KMS-11 (cell line): ENCODE measurements around the gene EPHB1.

Source experiments
- H2AFZ ChIP-seq: fragments of 200-600 bp; sonication (generic); 2 replicates; pipeline ENCODE4 v1.6.1; 2016; ENCODE audit warnings: antibody characterized with exemption, mixed run types, low read depth
- H3K27ac ChIP-seq: fragments of 200-600 bp; sonication (generic); 2 replicates; pipeline ENCODE4 v1.6.1; 2016; ENCODE audit warnings: mild to moderate bottlenecking, mixed run types
- H3K27me3 ChIP-seq: fragments of 200-600 bp; sonication (generic); 2 replicates; pipeline ENCODE4 v1.6.1; 2017; ENCODE audit warnings: mild to moderate bottlenecking, low read depth, mixed run types, moderate library complexity; ENCODE audit not compliant: insufficient read depth
- H3K36me3 ChIP-seq: fragments of 200-600 bp; sonication (generic); 2 replicates; pipeline ENCODE4 v1.6.1; 2017; ENCODE audit warnings: mild to moderate bottlenecking, mixed run types; ENCODE audit not compliant: insufficient read depth
- H3K4me1 ChIP-seq: fragments of 200-600 bp; sonication (generic); 2 replicates; pipeline ENCODE4 v1.6.1; 2016; ENCODE audit warnings: mild to moderate bottlenecking, low read depth, mixed run types; ENCODE audit not compliant: poor library complexity, severe bottlenecking
- H3K4me2 ChIP-seq: fragments of 200-600 bp; sonication (generic); 2 replicates; pipeline ENCODE4 v1.7.0; 2016; ENCODE audit warnings: mild to moderate bottlenecking, mixed run types
- H3K4me3 ChIP-seq: fragments of 200-600 bp; sonication (generic); IDR thresholded peaks from 2 replicates; pipeline ENCODE4 v1.6.1; 2017; ENCODE audit warnings: low read depth, low read length, mixed read lengths; ENCODE audit not compliant: insufficient read depth
- H3K79me2 ChIP-seq: fragments of 200-600 bp; sonication (generic); 2 replicates; pipeline ENCODE4 v1.6.1; 2016; ENCODE audit warnings: low read depth, mixed run types; ENCODE audit not compliant: insufficient read depth
- H3K9ac ChIP-seq: fragments of 200-600 bp; sonication (generic); 2 replicates; pipeline ENCODE4 v1.6.1; 2016; ENCODE audit warnings: mild to moderate bottlenecking, mixed run types
- H4K20me1 ChIP-seq: fragments of 200-600 bp; sonication (generic); 2 replicates; pipeline ENCODE4 v1.6.1; 2016; ENCODE audit warnings: mild to moderate bottlenecking, mixed run types; ENCODE audit not compliant: insufficient read depth
- TF ChIP-seq, protein P1 (sequence below): fragments of 200-600 bp; sonication (generic); conservative IDR thresholded peaks from 2 replicates; pipeline ENCODE4 v1.6.1; 2017; ENCODE audit warnings: low read depth, mild to moderate bottlenecking, antibody characterized with exemption, low read length, moderate library complexity, mixed read lengths

Gene EPHB1

GRCh38 chr3:135197246-135197645 is 402.2 kb downstream of the EPHB1 start:
- TF ChIP-seq, protein P1, sequence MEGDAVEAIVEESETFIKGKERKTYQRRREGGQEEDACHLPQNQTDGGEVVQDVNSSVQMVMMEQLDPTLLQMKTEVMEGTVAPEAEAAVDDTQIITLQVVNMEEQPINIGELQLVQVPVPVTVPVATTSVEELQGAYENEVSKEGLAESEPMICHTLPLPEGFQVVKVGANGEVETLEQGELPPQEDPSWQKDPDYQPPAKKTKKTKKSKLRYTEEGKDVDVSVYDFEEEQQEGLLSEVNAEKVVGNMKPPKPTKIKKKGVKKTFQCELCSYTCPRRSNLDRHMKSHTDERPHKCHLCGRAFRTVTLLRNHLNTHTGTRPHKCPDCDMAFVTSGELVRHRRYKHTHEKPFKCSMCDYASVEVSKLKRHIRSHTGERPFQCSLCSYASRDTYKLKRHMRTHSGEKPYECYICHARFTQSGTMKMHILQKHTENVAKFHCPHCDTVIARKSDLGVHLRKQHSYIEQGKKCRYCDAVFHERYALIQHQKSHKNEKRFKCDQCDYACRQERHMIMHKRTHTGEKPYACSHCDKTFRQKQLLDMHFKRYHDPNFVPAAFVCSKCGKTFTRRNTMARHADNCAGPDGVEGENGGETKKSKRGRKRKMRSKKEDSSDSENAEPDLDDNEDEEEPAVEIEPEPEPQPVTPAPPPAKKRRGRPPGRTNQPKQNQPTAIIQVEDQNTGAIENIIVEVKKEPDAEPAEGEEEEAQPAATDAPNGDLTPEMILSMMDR, result no peak
- Histone ChIP-seq H3K4me2 (no peak overlapping the region), H3K27ac (no peak overlapping the region), H2AFZ (no peak overlapping the region), H3K79me2 (no peaks in the 10 kb centered on the region), H3K27me3 (no peaks in the 10 kb centered on the region), H3K9ac (no peak overlapping the region), H3K4me3 (no peak overlapping the region), H4K20me1 (no peaks in the 10 kb centered on the region), H3K36me3 (no peaks in the 10 kb centered on the region), H3K4me1 (no peaks in the 10 kb centered on the region)

DNA sequence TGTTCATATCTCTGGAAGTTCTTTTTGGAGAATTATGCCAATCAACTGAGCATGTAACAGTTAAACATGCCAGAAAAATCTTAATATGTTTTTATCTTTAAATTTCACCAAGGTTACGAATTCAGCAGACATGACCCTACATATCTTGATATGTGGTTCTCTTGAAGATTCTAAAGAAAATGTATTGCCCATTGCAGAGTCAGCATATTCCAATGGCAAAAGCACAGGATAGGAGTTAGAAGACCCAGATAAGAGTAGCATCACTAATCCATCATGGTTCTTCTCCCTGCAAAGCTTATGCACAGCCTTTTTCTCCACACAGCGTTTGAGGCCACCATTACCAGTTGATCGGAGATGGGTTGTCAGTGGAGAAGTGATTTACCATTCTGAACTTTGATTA is 402.8 kb downstream of the EPHB1 start:
- no peak overlapping the region for H3K4me2 ChIP-seq
- H3K4me3 ChIP-seq, result no peak overlapping the region
- H3K9ac ChIP-seq, result no peak overlapping the region
- H3K27me3 ChIP-seq, result no peaks in the 10 kb centered on the region
- no peaks in the 10 kb centered on the region for H4K20me1 ChIP-seq
- H3K27ac ChIP-seq, result no peak overlapping the region
- TF ChIP-seq, protein P1, result no peak
- H3K79me2 ChIP-seq, result no peaks in the 10 kb centered on the region
- H2AFZ ChIP-seq, result no peak overlapping the region
- H3K4me1 ChIP-seq, result no peaks in the 10 kb centered on the region
- H3K36me3 ChIP-seq, result no peaks in the 10 kb centered on the region

- H2AFZ ChIP-seq, result no peak overlapping the region
- H3K27ac ChIP-seq, result no peak overlapping the region
- no peaks in the 10 kb centered on the region for H3K79me2 ChIP-seq
- H3K9ac ChIP-seq, result no peak overlapping the region
- no peaks in the 10 kb centered on the region for H3K36me3 ChIP-seq
- H3K27me3 ChIP-seq, result no peaks in the 10 kb centered on the region
- TF ChIP-seq, protein P1, result no peak
- H3K4me2 ChIP-seq, result no peak overlapping the region
- H3K4me1 ChIP-seq, result no peaks in the 10 kb centered on the region
- no peaks in the 10 kb centered on the region for H4K20me1 ChIP-seq
- H3K4me3 ChIP-seq, result no peak overlapping the region
These were observed 404.1 kb downstream of the EPHB1 start for GRCh38 chr3:135199137-135199536.

- Histone ChIP-seq H3K36me3 (no peaks in the 10 kb centered on the region), H3K4me3 (no peak overlapping the region), H3K4me1 (no peaks in the 10 kb centered on the region), H3K27ac (no peak overlapping the region), H3K79me2 (no peaks in the 10 kb centered on the region), H2AFZ (no peak overlapping the region), H3K4me2 (no peak overlapping the region), H3K27me3 (no peaks in the 10 kb centered on the region), H4K20me1 (no peaks in the 10 kb centered on the region), H3K9ac (no peak overlapping the region)
- TF ChIP-seq, protein P1, result no peak
These were observed 408.0 kb downstream of the EPHB1 start for GRCh38 chr3:135203026-135203425.

DNA sequence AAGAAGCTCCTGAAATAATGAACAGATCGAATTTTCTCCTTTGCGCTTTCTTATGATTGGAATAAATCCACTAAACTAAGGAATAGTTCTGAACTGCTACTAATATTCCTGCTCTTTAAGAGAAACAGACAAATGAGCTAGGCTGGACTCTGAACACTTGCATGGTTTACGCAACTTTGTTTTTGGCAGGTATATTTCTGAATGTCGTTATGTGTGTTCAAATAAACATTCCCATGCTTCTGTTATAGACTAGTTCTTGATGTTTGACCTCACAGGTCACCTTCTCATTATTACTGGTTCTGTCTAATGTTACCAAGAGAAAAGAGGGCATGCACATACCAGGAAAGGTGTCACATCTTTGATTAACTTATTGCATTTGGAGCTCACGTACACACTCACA is 418.2 kb downstream of the EPHB1 start:
- H3K4me3 ChIP-seq, result no peak overlapping the region
- no peak overlapping the region for H3K27ac ChIP-seq
- H3K27me3 ChIP-seq, result no peaks in the 10 kb centered on the region
- no peaks in the 10 kb centered on the region for H4K20me1 ChIP-seq
- H3K79me2 ChIP-seq, result no peaks in the 10 kb centered on the region
- H3K36me3 ChIP-seq, result no peaks in the 10 kb centered on the region
- no peak overlapping the region for H2AFZ ChIP-seq
- no peaks in the 10 kb centered on the region for H3K4me1 ChIP-seq
- H3K9ac ChIP-seq, result no peak overlapping the region
- no peak overlapping the region for H3K4me2 ChIP-seq
- TF ChIP-seq, protein P1, result no peak
